AG10803 (cell line): Measurements from ENCODE around the gene ACTR3.

ENCODE experiments used
- DNase-seq: peaks from one replicate; pipeline ENCODE4 v3.0.0; 2010; ENCODE audit warnings: low read depth
- H3K4me3 ChIP-seq: 2 replicates; pipeline ENCODE4 v1.5.1; 2011; ENCODE audit warnings: mild to moderate bottlenecking, low read length, control low read depth
- CTCF ChIP-seq: conservative IDR thresholded peaks from 2 replicates; pipeline ENCODE4 v1.5.1; 2011; ENCODE audit warnings: mild to moderate bottlenecking, low read length, control low read depth, inconsistent platforms

ACTR3 gene

GRCh38 chr2:113861740-113862139 lies 28.1 kb upstream of the ACTR3 start:
- TF ChIP-seq CTCF = no peak
- no peak for DNase-seq
- no peak overlapping the region for H3K4me3 ChIP-seq

- no peak for TF ChIP-seq CTCF
- no peak for DNase-seq
- no peak overlapping the region for H3K4me3 ChIP-seq
Measured at GRCh38 chr2:113863144-113863543, 26.7 kb upstream of the ACTR3 start.

- no peak for TF ChIP-seq CTCF
- H3K4me3 ChIP-seq = no peak overlapping the region
- DNase-seq = no peak
Measured at GRCh38 chr2:113867571-113867970, 22.3 kb upstream of the ACTR3 start.

- no peak for TF ChIP-seq CTCF
- H3K4me3 ChIP-seq = no peak overlapping the region
Measured at GRCh38 chr2:113869253-113869652, 20.6 kb upstream of the ACTR3 start.

DNA sequence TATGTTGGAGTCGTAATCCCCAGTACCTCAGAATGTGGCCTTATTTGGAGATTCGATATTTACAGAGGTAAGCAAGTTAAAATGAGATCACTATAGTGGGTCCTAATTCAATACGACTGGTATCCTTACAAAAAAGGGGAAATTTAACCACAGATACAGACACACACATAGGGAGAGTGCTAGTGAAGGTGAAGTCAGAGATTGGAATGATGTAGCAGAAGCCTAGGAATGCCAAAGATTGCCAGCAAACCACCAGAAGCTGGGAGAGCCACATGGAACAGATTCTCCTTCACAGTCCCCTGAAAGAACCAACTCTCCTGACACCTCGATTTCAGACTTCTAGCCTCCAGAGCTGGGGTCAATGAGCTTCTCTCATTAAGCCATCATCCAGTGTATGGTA lies 17.7 kb upstream of the ACTR3 start:
- H3K4me3 ChIP-seq = no peak overlapping the region
- peak; percentile 91 for DNase-seq
- no peak for TF ChIP-seq CTCF

More at GRCh38 chr2:113869253-113869652, 20.6 kb upstream of the ACTR3 start:
- no peak for DNase-seq

DNA sequence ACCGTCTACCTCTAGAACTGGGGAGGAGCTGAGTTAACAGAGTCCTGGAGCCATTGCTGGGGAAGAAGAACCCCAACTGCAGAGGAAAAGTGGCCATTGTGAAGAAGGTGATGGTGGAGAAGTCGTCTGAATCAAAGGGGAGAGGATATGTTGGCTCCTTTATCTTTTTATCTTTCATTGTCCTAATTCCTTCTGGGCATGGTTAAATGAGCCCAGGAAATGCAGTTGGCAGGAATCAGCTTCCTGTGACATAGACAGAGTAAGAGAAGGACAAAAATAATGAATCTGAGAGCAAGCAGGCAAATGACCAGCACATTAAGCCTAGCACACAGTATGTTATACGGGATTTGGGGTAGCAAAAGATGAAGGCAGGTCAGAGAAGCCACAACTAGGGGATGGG lies 16.0 kb upstream of the ACTR3 start:
- H3K4me3 ChIP-seq = no peak overlapping the region
- DNase-seq = no peak

DNA sequence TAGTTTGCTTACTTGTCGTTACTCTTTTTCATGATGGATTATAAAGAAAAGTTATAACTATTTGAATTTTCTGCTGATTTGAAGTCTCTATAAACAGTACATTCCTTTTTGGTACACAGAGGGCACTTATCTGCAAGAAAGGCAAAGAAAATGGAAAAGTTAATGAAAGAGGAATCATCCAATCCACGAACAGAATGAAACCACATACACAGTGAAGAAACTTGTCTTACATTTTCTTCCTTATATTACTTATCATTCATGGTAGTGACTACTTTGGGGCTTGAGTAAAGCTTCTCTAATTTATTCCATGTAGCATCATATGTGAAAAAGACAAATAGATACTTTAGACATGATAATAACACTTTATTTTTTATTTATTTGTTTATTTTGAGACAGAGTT lies 14.8 kb upstream of the ACTR3 start:
- TF ChIP-seq CTCF = no peak
- H3K4me3 ChIP-seq = no peak overlapping the region
- DNase-seq = no peak

More for the DNA sequence above, 16.0 kb upstream of the ACTR3 start:
- TF ChIP-seq CTCF = no peak
